Progenitor cell of endocrine pancreas (in vitro differentiated cells): Measurements from ENCODE around the gene CNGA2. TPM values are rescaled to one million over a fixed set of nuclear protein-coding genes. Genes with fewer than 3 reads are reported as not detected.

Experiments used
- DNase-seq: peaks from one replicate; pipeline ENCODE4 v3.0.0; 2021; ENCODE audit warnings: low spot score; ENCODE audit not compliant: unreplicated experiment
- H3K27ac Mint-ChIP-seq: 2 replicates; pipeline ENCODE4 v1.8.0; 2021; ENCODE audit warnings: mild to moderate bottlenecking, moderate library complexity, mixed read lengths
- H3K27me3 Mint-ChIP-seq: 2 replicates; pipeline ENCODE4 v1.8.0; 2021; ENCODE audit warnings: mixed read lengths
- H3K36me3 Mint-ChIP-seq: 2 replicates; pipeline ENCODE4 v1.8.0; 2022; ENCODE audit warnings: mixed read lengths; ENCODE audit not compliant: insufficient read depth
- H3K4me1 Mint-ChIP-seq: 2 replicates; pipeline ENCODE4 v1.8.0; 2021; ENCODE audit warnings: low read depth, mixed read lengths
- H3K4me3 Mint-ChIP-seq: 2 replicates; pipeline ENCODE4 v1.8.0; 2021; ENCODE audit warnings: low read depth, mild to moderate bottlenecking, moderate library complexity, mixed read lengths
- H3K9me3 Mint-ChIP-seq: 2 replicates; pipeline ENCODE4 v1.8.0; 2021; ENCODE audit warnings: low read depth, mixed read lengths
- CTCF ChIP-seq: fragments of 200-600 bp; sonication (generic); IDR thresholded peaks from one replicate; pipeline ENCODE4 v1.5.0; 2021; ENCODE audit warnings: antibody characterized with exemption, mild to moderate bottlenecking; ENCODE audit not compliant: unreplicated experiment
- total RNA-seq: library from RNA; stranded (reverse); gene quantifications from 2 replicates; pipeline ENCODE4 v1.2.1, GENCODE V29; 2021

Gene CNGA2
- total RNA-seq, 1 donor from 2014 or later, result not detected

GRCh38 chrX:151715752-151716151 lies 18.8 kb upstream of the CNGA2 start, which contains the start of gene FATE1:
Gene FATE1 (plus strand): TSS chrX:151716035. CDS start chrX:151716120, 85 bp downstream.
- Mint-ChIP-seq H3K4me3 (no peak within 1 kb of the TSS), H3K9me3 (peaks cover 5% of the 10 kb centered on the region), H3K36me3 (no peaks in the 10 kb centered on the region), H3K27ac (no peak within 1 kb of the TSS), H3K4me1 (no peaks in the 10 kb centered on the region), H3K27me3 (peaks cover 7% of the 10 kb centered on the region)
- TF ChIP-seq CTCF, result no peak
- no peak for DNase-seq

DNA sequence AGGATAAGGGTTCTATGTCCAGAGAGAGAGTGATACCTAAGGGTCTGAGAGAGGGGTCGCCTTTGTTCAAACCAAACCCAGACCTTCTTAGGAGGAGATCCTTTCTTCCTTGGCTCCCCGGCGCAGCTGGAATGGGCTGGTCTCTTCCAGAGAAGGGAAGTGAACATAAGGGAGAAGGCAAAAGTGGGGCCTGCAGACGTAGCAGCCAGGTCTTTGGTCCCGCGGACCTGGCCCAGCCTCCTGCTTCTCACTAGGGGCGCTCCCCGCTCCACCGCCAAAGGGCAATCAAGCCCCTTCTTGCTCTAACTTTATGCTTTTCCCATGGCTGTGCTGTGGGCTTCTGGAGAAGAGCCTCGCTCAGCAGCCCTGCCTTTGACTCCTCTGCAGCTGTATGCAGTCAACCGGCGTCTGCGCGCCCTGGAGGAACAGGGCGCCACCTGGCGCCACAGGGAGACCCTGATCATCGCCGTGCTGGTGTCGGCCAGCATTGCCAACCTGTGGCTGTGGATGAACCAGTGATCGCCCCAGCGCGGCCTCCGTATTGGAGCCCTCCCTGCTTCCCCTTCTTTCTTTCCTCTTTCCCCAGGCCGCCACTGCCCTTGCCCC lies 12.2 kb upstream of the CNGA2 start:
- Mint-ChIP-seq H3K9me3 (no peaks in the 10 kb centered on the region), H3K4me1 (no peaks in the 10 kb centered on the region), H3K36me3 (no peaks in the 10 kb centered on the region), H3K27me3 (peaks cover 9% of the 10 kb centered on the region), H3K4me3 (no peak overlapping the region), H3K27ac (no peak overlapping the region)
- TF ChIP-seq CTCF, result peak; percentile 65
- DNase-seq, result peak; percentile 31

GRCh38 chrX:151723156-151723760 lies 11.3 kb upstream of the CNGA2 start:
- no peak for TF ChIP-seq CTCF
- H3K9me3 Mint-ChIP-seq, result no peaks in the 10 kb centered on the region
- DNase-seq, result no peak
- H3K36me3 Mint-ChIP-seq, result no peaks in the 10 kb centered on the region
- no peaks in the 10 kb centered on the region for H3K4me1 Mint-ChIP-seq
- H3K27me3 Mint-ChIP-seq, result peaks cover 9% of the 10 kb centered on the region
- no peak overlapping the region for H3K4me3 Mint-ChIP-seq
- no peak overlapping the region for H3K27ac Mint-ChIP-seq

GRCh38 chrX:151724563-151725337 lies 9.8 kb upstream of the CNGA2 start:
- TF ChIP-seq CTCF, result no peak
- H3K9me3 Mint-ChIP-seq, result peaks cover 5% of the 10 kb centered on the region
- no peak overlapping the region for H3K4me3 Mint-ChIP-seq
- no peaks in the 10 kb centered on the region for H3K36me3 Mint-ChIP-seq
- H3K27me3 Mint-ChIP-seq, result peaks cover 13% of the 10 kb centered on the region
- H3K27ac Mint-ChIP-seq, result no peak overlapping the region
- no peaks in the 10 kb centered on the region for H3K4me1 Mint-ChIP-seq
- no peak for DNase-seq

DNA sequence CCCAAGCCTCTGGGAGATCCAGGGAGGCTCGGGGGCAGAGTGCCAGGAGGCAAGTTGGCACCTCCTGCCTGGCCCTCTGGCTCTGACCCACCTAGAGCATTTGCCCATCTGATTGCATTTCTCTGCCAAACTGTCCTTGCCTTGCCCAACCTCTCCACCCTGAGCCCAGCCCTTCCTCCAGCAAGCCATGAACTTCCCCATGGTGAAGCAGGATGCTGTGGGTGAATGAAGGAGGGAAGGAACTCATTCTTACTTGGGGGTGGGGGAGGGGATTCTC lies 9.3 kb upstream of the CNGA2 start:
- Mint-ChIP-seq H3K27me3 (peaks cover 13% of the 10 kb centered on the region), H3K4me3 (no peak overlapping the region), H3K36me3 (no peaks in the 10 kb centered on the region), H3K9me3 (peaks cover 5% of the 10 kb centered on the region), H3K27ac (no peak overlapping the region), H3K4me1 (no peaks in the 10 kb centered on the region)
- no peak for DNase-seq
- no peak for TF ChIP-seq CTCF
